Measurements from ENCODE around the gene FIGN.

Gene FIGN

DNA sequence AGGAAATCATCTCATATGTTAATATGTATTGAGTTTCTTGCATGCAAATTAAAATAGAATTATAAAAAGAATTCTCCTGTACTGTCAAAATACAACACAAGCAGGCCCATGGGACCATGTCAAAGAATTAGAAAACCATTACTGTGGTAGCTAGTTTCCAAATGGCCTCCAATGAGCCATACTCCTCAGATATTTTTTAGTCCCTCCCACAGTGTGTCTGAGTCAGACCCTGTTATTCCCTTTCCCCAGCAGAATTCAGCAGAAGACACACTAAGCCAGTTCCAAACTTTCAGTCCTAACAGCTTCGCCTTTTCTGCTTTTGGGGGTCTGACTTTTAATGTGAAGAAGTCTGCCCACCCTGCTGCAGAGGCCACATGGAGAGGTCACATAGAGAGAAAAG, 86.7 kb downstream of the FIGN start:
- DNase-seq (ENCODE audit: low read depth), result no peak
- TF ChIP-seq, protein P1, sequence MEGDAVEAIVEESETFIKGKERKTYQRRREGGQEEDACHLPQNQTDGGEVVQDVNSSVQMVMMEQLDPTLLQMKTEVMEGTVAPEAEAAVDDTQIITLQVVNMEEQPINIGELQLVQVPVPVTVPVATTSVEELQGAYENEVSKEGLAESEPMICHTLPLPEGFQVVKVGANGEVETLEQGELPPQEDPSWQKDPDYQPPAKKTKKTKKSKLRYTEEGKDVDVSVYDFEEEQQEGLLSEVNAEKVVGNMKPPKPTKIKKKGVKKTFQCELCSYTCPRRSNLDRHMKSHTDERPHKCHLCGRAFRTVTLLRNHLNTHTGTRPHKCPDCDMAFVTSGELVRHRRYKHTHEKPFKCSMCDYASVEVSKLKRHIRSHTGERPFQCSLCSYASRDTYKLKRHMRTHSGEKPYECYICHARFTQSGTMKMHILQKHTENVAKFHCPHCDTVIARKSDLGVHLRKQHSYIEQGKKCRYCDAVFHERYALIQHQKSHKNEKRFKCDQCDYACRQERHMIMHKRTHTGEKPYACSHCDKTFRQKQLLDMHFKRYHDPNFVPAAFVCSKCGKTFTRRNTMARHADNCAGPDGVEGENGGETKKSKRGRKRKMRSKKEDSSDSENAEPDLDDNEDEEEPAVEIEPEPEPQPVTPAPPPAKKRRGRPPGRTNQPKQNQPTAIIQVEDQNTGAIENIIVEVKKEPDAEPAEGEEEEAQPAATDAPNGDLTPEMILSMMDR (IDR thresholded peaks at IDR 0.05; ENCODE audit: control insufficient read depth, extremely low read depth, insufficient read depth), result no peak

DNA sequence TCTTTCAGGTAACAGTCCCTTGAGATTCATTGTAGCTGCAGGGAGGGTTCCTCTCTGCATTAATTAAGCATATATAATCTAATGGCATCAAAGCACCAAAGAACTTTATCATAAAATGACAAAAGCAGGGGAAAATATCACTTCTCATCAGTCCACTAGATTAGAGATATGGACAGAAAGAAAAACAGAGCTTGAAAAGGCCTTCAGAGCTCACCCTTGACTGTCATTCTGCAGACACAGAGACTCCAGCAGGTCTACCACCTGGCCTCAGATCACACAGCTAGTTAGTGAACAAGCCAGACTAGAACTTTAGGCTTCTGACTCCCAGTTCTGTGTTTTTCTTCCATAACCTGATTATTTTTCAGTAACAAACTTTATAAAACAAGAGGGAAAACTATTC, 88.5 kb downstream of the FIGN start:
- no peak overlapping the region for H3K4me3 ChIP-seq (ENCODE audit: low read depth, low read length)
- DNase-seq (ENCODE audit: low read depth), result no peak
- TF ChIP-seq, protein P1 (IDR thresholded peaks at IDR 0.05; ENCODE audit: control insufficient read depth, extremely low read depth, insufficient read depth), result no peak

More for the DNA sequence above, 86.7 kb downstream of the FIGN start:
- no peak overlapping the region for H3K4me3 ChIP-seq (ENCODE audit: low read depth, low read length)

DNA sequence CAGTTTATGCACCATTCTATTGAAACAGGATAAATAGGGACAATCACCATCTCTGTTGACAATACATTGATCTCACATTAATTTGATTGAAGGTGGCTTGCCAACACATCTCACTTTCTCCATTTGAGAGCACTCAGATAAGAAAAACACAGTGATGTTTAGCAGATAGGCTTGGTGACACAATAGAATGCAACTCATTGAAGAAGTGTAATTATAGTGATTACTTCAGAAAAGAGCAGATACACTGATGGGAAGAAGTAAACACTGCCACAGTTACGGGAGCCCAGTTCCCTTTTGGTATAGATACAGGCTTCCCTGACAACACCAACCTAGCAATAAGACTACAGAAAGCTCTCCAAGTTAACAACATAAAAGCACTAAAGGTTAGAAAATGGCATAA, 89.1 kb downstream of the FIGN start:
- no peak for DNase-seq (ENCODE audit: low read depth)
- TF ChIP-seq, protein P1 (IDR thresholded peaks at IDR 0.05; ENCODE audit: control insufficient read depth, extremely low read depth, insufficient read depth), result no peak
- H3K4me3 ChIP-seq (ENCODE audit: low read depth, low read length), result no peak overlapping the region

DNA sequence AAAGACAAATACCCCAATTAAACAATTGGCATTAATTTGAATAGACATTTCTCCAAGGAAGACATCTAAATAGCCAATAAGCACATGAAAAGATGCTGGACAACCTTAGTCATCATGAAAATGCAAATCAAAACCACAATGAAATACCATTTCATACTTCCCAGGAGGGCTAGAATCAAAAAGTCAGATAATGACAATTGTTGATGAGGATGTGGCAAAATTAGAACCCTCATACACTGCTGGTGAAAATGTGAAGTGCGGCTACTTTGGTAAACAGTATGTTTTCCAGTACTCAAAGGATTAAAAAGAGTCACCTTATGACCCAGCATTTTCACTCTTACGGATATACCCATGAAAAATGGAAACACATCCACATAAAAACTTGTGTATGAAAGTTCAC, 91.6 kb downstream of the FIGN start:
- no peak for DNase-seq (ENCODE audit: low read depth)
- no peak overlapping the region for H3K4me3 ChIP-seq (ENCODE audit: low read depth, low read length)
- TF ChIP-seq, protein P1 (IDR thresholded peaks at IDR 0.05; ENCODE audit: control insufficient read depth, extremely low read depth, insufficient read depth), result no peak

DNA sequence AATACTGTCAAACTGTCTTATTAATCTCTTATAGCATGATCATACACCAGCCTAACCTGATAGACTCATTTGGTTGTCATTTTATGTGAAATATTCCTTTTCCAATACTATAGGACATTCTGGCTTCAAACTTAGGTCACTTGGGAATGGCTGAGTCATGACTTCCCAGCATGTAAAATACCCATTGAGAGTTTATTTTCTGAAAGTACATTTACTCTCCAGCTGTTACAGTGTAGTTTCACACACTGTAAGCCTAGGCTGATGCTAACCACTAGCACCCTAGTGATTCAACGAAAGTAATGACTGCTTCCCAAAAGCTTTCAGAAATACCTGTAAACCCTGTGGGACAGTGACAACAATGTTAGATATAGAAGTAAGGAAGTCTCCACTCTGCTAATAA, 93.8 kb downstream of the FIGN start:
- no peak for DNase-seq (ENCODE audit: low read depth)
- no peak overlapping the region for H3K4me3 ChIP-seq (ENCODE audit: low read depth, low read length)
- TF ChIP-seq, protein P1 (IDR thresholded peaks at IDR 0.05; ENCODE audit: control insufficient read depth, extremely low read depth, insufficient read depth), result no peak

DNA sequence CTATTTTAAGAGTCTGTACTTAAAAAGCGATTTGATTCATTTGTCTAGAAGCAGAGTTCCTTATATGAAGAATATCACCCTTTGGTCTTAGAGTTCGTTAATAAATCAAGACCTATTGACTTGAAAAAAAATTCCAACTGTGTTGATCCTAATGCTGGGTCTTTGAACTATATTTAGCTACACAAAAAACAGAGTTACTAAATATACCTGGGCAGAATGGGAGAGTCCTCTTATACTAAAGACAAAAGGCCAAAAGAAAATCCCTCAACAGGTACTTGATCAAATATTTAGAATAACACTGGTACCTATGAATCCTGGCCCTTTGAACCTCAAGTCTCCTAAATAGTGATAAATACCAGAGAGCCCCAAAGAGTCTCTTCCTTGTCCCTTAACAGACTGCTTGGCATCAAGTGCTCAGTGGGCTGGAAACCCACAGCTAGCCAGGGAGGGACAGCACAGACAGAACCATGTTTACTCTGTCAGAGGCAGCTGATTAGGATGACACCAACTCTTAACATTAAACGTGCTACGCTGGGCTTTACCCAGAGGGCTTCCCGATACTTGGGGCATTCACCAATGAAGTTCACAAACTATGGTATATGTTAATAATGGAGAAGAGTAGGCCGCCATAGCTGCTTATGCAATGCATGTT, 95.1 kb downstream of the FIGN start:
- no peak for DNase-seq (ENCODE audit: low read depth)
- no peak overlapping the region for H3K4me3 ChIP-seq (ENCODE audit: low read depth, low read length)
- TF ChIP-seq, protein P1 (IDR thresholded peaks at IDR 0.05; ENCODE audit: control insufficient read depth, extremely low read depth, insufficient read depth), result no peak

DNA sequence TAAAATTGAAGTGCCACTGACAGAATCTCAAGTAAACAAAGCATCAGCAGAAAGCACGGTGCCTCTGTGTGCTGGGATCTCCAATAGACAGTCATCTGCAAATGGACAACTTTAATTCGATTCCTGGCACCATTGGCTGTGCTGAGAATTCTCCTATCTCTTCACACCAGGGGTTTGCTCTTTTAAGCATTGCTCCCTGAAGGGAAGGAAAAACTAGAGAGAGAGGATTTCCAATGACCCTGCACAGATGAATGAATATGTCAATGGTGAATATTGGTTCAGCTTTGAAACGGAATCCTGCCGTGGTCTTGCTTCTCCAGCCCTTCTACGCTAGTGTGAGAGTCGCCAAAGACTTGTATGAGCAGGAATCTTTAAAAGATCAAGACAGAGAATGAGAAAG, 97.9 kb downstream of the FIGN start:
- no peak for DNase-seq (ENCODE audit: low read depth)
- H3K4me3 ChIP-seq (ENCODE audit: low read depth, low read length), result no peak overlapping the region
- TF ChIP-seq, protein P1 (IDR thresholded peaks at IDR 0.05; ENCODE audit: control insufficient read depth, extremely low read depth, insufficient read depth), result no peak

All from LNCaP clone FGC (cell line).